AG09319 (cell line): ENCODE measurements around the gene STRN.
"Not testable (repeated sequence)": the region's sequence is repeated elsewhere in the genome, so short reads cannot be mapped to it uniquely, and the experiment has no call there.

Experiments used
- DNase-seq: peaks from one replicate; pipeline ENCODE4 v3.0.0-alpha.2; 2010; ENCODE audit warnings: low read depth; ENCODE audit errors: extremely low read depth
- TF ChIP-seq, protein P1 (sequence below): IDR thresholded peaks from 2 replicates; pipeline ENCODE4 v1.5.1; 2011; ENCODE audit warnings: low read depth, mild to moderate bottlenecking, inconsistent platforms, low read length, moderate library complexity

Gene STRN

DNA sequence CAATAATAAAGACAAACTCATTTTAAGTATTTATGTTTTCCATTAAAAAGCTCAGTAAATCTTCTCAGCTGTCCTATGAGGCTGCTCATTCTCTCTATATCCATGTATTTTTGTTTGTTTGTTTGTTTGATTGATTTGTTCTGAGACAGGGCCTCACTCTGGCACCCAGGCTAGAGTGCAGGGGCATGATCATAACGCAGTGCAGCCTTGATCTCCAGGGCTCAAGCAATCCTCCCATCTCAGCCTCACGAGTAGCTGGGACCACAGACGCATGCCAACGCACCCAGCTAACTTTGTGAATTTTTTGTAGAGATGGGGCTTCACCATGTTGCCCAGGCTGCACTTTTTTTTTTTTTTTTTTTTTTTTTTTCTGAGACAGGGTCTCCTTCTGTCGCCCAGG is 5.6 kb downstream of the STRN start:
- DNase-seq: no peak
- TF ChIP-seq, protein P1, sequence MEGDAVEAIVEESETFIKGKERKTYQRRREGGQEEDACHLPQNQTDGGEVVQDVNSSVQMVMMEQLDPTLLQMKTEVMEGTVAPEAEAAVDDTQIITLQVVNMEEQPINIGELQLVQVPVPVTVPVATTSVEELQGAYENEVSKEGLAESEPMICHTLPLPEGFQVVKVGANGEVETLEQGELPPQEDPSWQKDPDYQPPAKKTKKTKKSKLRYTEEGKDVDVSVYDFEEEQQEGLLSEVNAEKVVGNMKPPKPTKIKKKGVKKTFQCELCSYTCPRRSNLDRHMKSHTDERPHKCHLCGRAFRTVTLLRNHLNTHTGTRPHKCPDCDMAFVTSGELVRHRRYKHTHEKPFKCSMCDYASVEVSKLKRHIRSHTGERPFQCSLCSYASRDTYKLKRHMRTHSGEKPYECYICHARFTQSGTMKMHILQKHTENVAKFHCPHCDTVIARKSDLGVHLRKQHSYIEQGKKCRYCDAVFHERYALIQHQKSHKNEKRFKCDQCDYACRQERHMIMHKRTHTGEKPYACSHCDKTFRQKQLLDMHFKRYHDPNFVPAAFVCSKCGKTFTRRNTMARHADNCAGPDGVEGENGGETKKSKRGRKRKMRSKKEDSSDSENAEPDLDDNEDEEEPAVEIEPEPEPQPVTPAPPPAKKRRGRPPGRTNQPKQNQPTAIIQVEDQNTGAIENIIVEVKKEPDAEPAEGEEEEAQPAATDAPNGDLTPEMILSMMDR: no peak

DNA sequence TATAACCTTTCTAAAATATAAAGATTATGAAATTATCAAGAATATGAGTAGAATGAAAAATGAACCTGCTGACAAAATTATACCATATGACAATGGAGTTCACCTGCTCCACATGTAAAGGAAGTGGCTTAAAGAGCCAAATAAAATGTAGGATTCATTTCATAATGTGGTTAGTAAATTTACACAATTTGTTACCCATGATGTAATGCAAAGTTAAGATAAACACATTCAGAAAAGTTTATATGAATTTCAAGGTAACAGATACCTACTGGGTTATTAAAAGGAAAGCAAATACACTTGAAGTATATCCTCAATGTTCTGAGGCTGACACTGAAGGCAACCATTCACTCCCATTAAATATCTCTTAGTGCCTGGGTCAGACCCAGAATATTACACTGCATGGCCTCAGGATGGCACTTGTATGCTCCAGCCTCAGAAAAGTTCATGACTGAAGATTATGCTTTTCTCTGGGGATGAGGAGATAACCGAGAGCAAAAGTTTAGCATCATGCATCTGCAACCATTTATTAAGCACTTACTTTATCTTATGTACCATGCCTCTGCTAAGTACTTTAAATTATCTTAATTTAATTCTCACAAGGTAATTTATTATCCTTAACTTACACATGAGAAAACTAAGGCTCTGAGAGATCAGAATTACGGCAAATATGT is 6.2 kb downstream of the STRN start:
- DNase-seq: no peak
- TF ChIP-seq, protein P1: no peak

DNA sequence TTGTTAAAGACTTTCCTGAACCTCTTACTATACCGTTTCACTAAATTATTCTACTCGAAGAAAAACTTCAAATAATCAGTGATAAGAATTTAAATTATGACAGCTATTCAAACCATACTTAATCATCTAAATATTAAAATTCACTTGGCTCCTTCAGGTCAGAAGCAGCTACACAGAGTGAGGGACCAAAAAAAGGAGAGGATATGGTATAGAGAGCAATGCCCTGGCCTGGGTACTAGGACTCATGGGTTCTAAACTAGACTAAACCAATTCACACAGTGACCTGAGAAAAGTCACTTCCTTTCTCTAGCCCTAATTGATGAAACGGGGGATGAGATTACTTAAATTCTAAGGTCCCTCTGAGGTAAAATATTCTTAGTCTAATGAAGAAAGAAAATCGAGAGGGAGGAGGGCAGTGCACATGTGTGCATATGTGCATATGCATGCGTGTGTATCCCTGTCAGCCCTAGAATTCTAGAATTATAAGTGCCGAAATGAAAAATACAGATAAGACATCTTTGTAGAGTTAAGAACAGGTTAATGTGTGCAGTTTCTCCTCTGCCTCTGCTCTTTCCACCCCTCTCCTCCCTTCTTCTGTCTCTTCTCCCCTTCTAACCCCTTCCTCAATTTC is 11.2 kb downstream of the STRN start:
- DNase-seq: no peak
- TF ChIP-seq, protein P1: no peak

DNA sequence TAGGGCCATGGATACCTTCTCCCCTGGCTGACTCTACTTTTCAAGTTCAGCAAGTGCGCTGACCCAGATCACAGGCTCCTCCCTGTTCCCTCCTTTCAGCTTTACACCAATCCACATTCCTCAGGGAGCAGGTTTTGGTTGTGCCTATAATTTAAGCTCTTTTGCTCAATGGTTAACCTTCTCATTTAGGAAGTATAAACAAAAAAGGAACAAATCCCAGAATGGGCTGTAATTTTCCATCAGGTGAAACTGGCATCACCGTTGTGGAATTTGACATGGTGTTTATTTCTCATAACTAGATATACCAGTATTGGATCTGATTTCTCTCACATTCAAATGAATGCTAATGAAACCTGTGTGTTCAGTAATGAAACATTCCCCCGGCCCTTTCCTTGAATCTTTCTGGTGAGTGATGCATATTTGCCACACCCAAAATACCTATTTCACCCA is 13.6 kb downstream of the STRN start:
- DNase-seq: no peak
- TF ChIP-seq, protein P1: no peak

DNA sequence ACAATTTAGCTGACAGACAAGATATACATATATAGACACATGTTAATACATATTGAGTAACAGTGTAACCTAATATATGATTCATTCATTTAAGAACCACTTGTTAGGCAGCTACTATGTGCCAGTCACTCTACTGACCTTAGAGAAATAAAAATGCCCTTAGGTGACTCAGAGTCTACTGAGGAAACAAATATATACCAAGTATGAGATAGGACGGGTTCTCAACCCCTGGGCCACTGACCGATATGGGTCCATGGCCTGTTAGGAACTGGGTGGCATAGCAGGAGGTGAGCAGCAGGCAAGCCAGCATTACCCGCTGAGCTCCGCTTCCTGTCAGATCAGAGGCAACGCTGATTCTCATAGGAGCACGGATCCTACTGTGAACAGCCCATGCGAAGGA is 14.8 kb downstream of the STRN start:
- TF ChIP-seq, protein P1: no peak
- no peak for DNase-seq

DNA sequence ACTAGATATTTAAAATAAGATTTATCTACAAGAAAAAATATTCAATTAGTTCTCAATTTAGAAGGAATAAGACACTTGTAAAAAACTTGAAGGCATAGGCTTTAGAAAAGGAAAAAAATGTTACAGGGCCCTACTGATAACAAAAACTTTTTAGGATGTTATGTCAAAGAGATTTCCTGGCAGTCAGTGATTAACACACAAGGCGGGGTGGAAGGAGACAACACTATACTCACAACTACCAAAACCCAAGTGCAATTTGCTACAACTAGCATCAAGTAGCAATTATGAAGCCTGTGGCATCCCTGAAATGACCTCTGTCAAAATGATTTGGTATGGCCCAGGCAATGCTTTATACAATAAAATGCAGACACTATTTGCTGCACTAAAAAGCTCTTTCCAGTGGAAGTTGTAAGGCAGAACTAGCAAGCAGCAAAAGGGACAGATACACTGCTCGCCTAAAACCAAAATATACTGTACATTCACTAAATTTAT is 15.3 kb downstream of the STRN start:
- DNase-seq: no peak
- TF ChIP-seq, protein P1: no peak

DNA sequence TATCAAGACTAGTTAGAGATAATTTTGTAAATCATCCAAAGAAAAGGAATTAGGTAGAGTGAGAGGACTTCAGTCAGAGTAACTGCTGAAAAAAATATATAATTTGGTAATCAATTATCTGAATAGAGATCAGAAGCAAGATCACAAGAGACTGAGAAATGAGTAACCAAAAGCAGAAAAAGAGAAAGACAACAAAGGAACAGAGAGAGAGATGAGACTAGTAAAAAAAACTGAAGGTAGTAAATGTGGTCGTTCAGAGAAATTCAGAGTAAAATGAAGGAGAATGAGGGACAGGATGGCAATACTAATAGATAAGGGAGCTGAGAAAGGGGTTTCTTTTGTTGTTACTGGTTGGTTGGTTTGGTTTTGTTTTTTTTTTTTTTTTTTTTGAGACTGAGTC is 16.5 kb downstream of the STRN start:
- TF ChIP-seq, protein P1: no peak
- DNase-seq: no peak

DNA sequence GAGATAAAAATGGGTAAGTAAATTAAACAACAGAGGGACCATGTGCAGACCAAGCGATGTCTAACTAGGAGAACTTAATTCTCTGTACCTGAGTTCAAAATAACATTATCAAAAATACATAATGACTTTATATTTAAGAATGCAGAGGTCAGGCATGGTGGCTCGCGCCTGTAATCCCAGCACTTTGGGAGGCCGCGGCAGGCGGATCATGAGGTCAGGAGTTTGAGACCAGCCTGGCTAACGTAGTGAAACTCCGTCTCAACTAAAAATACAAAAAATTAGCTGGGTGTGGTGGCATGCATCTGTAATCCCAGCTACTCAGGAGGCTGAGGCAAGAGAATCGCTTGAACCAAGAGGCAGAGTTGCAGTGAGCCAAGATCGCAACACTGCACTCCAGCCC is 21.1 kb downstream of the STRN start:
- not testable (repeated sequence) for DNase-seq
